Natural killer cell (primary cell): ENCODE measurements around the gene SPSB3. TPM values are rescaled to one million over a fixed set of nuclear protein-coding genes. Genes with fewer than 3 reads are reported as not detected.

ENCODE experiments used
- ATAC-seq, 3 donors: fragments of 150-1000 bp in 2 of 3; fragments of 200-7000 bp in 1 of 3; cut with Tn5 transposase; 1 replicate in 1 of 3; 2 replicates in 2 of 3; pipeline ENCODE4 v1.10.0; 2021; ENCODE audit warnings: mild to moderate bottlenecking in 2 of 3, moderate library complexity in 2 of 3
- DNase-seq, 2 donors: peaks; one replicate each; pipeline versions ENCODE4 v3.0.0 to v3.0.0-alpha.2; 2013 to 2021; ENCODE audit warnings: mixed read lengths in 1 of 2
- H3K27ac ChIP-seq: one replicate; pipeline ENCODE4 v1.5.1; 2013; ENCODE audit warnings: mild to moderate bottlenecking, low read length
- H3K27me3 ChIP-seq: one replicate; pipeline ENCODE4 v1.6.1; 2013; ENCODE audit warnings: low read length; ENCODE audit not compliant: control insufficient read depth, insufficient read depth
- H3K36me3 ChIP-seq: one replicate; pipeline ENCODE4 v1.6.1; 2013; ENCODE audit warnings: low read length; ENCODE audit not compliant: control insufficient read depth, insufficient read depth
- H3K4me1 ChIP-seq: one replicate; pipeline ENCODE4 v1.6.1; 2013; ENCODE audit warnings: low read length; ENCODE audit not compliant: control insufficient read depth, insufficient read depth
- H3K4me3 ChIP-seq: one replicate; pipeline ENCODE4 v1.5.1; 2013; ENCODE audit warnings: low read length
- H3K9me3 ChIP-seq: one replicate; pipeline ENCODE4 v1.6.1; 2013; ENCODE audit warnings: low read length; ENCODE audit not compliant: control insufficient read depth, insufficient read depth
- H3K27ac Mint-ChIP-seq, 2 donors: one replicate each; pipeline ENCODE4 v1.8.0; 2022; ENCODE audit warnings: mild to moderate bottlenecking in 2 of 2, mixed read lengths in 2 of 2, moderate library complexity in 1 of 2
- H3K27me3 Mint-ChIP-seq, 2 donors: one replicate each; pipeline ENCODE4 v1.8.0; 2022; ENCODE audit warnings: low read depth in 2 of 2, mixed read lengths in 2 of 2
- H3K36me3 Mint-ChIP-seq: one replicate; pipeline ENCODE4 v1.8.0; 2022; ENCODE audit warnings: mixed read lengths
- H3K4me1 Mint-ChIP-seq, 2 donors: one replicate each; pipeline ENCODE4 v1.8.0; 2022; ENCODE audit warnings: mixed read lengths in 2 of 2
- H3K4me3 Mint-ChIP-seq: one replicate; pipeline ENCODE4 v1.8.0; 2022; ENCODE audit warnings: mild to moderate bottlenecking, moderate library complexity, mixed read lengths
- H3K9me3 Mint-ChIP-seq, 2 donors: one replicate each; pipeline ENCODE4 v1.8.0; 2022; ENCODE audit warnings: mixed read lengths in 2 of 2
- CTCF ChIP-seq: fragments of 200-600 bp; IDR thresholded peaks from one replicate; pipeline ENCODE4 v1.8.0; 2022; ENCODE audit warnings: antibody characterized with exemption
- WGBS: methylation state at CpG from one replicate; pipeline ENCODE4 v1.1.7; 2013; ENCODE audit warnings: missing lambda C conversion rate; ENCODE audit not compliant: insufficient coverage; 5-methylcytosine and 5-hydroxymethylcytosine counted together
- intact Hi-C: fragments of 100-400 bp; cut with micrococcal nuclease; formaldehyde crosslinking; loops from one replicate; pipeline ENCODE4 v1.14.2; 2022
- total RNA-seq, 4 donors: library from RNA; stranded (reverse); fragments of 120-200 nt in 1 of 4; gene quantifications; one replicate each; pipeline versions ENCODE4 v1.2.3 to v1.2.4, GENCODE V29; 2013 to 2022

SPSB3 gene
- total RNA-seq, 3 donors from 2014 or later (not counting 1 experiment from before 2014, with no cell fraction given): 100 to 122 (median 110) TPM

- 93% methylated on average over 32 of the region's 32 CpGs for WGBS
- intact Hi-C loops: no loop called here
- Mint-ChIP-seq H3K27ac (no peak overlapping the region), H3K27me3 (no peaks in the 10 kb centered on the region), H3K4me1 (no peaks in the 10 kb centered on the region), H3K9me3 (no peaks in the 10 kb centered on the region), H3K36me3 (no peaks in the 10 kb centered on the region), H3K4me3 (no peak overlapping the region)
- H3K4me3 ChIP-seq: no peak overlapping the region
- peaks cover 4% of the 10 kb centered on the region for H3K9me3 ChIP-seq
- ATAC-seq (no peak), DNase-seq (no peak)
- no peaks in the 10 kb centered on the region for H3K4me1 ChIP-seq
- H3K27ac ChIP-seq: no peak overlapping the region
- no peaks in the 10 kb centered on the region for H3K27me3 ChIP-seq
- no peaks in the 10 kb centered on the region for H3K36me3 ChIP-seq
- TF ChIP-seq CTCF: no peak
Measured at GRCh38 chr16:1794908-1795666, 12.7 kb upstream of the SPSB3 start.

DNA sequence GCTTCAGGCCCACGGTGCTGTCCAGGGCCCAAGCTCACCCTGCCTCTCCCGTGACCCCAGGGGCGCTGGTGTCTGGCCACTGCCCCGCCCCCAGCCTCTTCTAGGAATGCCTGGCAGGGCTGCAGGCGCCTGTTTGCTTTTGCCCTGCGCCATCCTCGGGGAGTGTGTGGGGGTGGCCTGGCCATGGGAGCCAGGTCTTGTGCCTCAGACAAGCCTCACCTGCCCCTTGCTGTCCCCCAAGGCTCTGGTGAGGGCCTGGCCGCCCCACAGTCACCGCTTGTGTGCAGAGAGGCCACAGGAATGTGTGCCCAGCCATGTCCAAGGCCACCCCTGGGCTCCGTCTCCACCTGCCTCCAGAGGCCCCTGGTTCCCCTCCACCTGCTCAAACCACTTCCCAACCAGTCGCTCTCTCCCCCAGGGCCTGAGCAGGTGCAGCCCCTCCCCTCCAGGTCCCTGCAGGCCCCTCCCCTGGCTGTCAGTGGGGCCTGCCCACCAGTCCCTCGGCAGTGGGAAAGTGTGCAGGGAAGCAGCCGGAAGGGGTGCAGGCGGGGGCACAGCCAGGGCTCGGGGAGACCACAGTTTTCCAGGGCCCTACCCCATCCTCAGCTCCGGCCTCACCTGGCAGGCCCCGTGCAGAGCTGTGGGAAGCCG is 12.0 kb upstream of the SPSB3 start:
- TF ChIP-seq CTCF: no peak
- no peak for DNase-seq

DNA sequence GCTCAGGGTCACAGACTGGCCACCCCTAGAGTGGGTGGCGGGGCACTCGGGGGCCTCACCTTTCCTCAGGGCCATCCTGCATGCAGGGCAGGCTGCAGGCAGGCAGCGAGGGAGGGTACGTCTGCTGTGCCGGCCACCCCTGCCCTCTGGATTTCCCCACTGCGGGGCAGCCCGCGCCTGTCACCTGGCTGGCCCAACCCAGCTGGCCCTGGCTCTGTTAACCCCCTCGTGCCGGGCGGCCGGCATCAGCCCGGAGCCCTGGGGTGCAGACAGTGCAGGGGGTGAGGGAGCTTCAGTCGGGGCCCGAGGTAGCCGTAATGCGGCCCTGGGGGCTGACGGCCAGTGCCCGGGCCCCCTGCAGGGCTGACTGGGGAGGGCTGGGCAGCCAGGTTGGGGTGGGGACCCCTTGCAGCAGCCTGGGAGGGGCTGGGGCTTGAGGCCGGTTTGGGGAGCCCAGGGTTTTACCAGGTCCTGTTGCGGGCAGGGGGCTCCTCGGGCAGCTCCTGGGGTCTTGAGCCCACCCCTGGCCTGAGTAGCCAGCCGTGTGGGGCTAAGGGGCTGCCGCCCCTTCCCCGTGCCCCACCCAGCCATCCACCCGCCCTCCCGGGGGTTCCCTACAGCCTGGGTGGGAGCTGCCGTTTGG is 11.3 kb upstream of the SPSB3 start, which contains the start of gene IGFALS:
Gene IGFALS (minus strand): TSS at position 128 of the 643 bp plus-strand sequence. CDS start 53 bp downstream, at position 75.
- Mint-ChIP-seq H3K4me3 (no peak within 1 kb of the TSS), H3K27ac (no peak within 1 kb of the TSS), H3K36me3 (no peaks in the 10 kb centered on the region), H3K27me3 (no peaks in the 10 kb centered on the region), H3K4me1 (peaks cover 4 to 5% of the 10 kb centered on the region in 2 donors), H3K9me3 (no peaks in the 10 kb centered on the region)
- Histone ChIP-seq H3K27me3 (no peaks in the 10 kb centered on the region), H3K9me3 (peaks cover 4% of the 10 kb centered on the region), H3K27ac (no peak within 1 kb of the TSS), H3K4me1 (no peaks in the 10 kb centered on the region), H3K4me3 (no peak within 1 kb of the TSS), H3K36me3 (peaks cover 8% of the 10 kb centered on the region)
- TF ChIP-seq CTCF: no peak
- intact Hi-C loops: no loop called here
- DNase-seq: no peak
- WGBS: 91% methylated on average over 28 of the region's 28 CpGs
- ATAC-seq: no peak

More for the DNA sequence above, 12.0 kb upstream of the SPSB3 start:
- Histone ChIP-seq H3K27me3 (no peaks in the 10 kb centered on the region), H3K4me1 (no peaks in the 10 kb centered on the region), H3K4me3 (no peak overlapping the region), H3K9me3 (peaks cover 4% of the 10 kb centered on the region), H3K36me3 (peaks cover 1% of the 10 kb centered on the region), H3K27ac (no peak overlapping the region)
- H3K27me3 Mint-ChIP-seq: no peaks in the 10 kb centered on the region
- no peak for ATAC-seq
- intact Hi-C loops: no loop called here
- no peaks in the 10 kb centered on the region for H3K9me3 Mint-ChIP-seq
- H3K4me3 Mint-ChIP-seq: no peak overlapping the region
- WGBS: 85% methylated on average over 18 of the region's 18 CpGs
- H3K36me3 Mint-ChIP-seq: no peaks in the 10 kb centered on the region
- no peaks in the 10 kb centered on the region for H3K4me1 Mint-ChIP-seq
- H3K27ac Mint-ChIP-seq: no peak overlapping the region
